Ovary (tissue), 9 donors: ENCODE measurements around the gene FAM90A26. TPM values are rescaled to one million over a fixed set of nuclear protein-coding genes. Genes with fewer than 3 reads are reported as not detected.
"Not testable (repeated sequence)": the region's sequence is repeated elsewhere in the genome, so short reads cannot be mapped to it uniquely, and the experiment has no call there.

Experiments
- DNase-seq, 5 donors: peaks; one replicate each; pipeline ENCODE4 v3.0.0-alpha.2; 2019 to 2020
- H3K27ac ChIP-seq, 2 donors: fragments of 200-600 bp; one replicate each; pipeline versions ENCODE4 v1.5.1 to v1.8.0; 2019 to 2022
- H3K27me3 ChIP-seq: fragments of 200-600 bp; one replicate; pipeline ENCODE4 v1.8.0; 2022
- H3K36me3 ChIP-seq: fragments of 200-600 bp; sonication (generic); one replicate; pipeline ENCODE4 v1.5.1; 2019
- H3K4me1 ChIP-seq: one replicate; pipeline ENCODE4 v1.8.1; 2013; ENCODE audit warnings: mild to moderate bottlenecking, moderate library complexity; ENCODE audit not compliant: insufficient read depth
- H3K4me3 ChIP-seq: fragments of 200-600 bp; sonication (generic); one replicate; pipeline ENCODE4 v1.5.1; 2017
- H3K9me3 ChIP-seq, 2 donors: fragments of 200-600 bp in 1 of 2; sonication (generic) in 1 of 2; one replicate each; pipeline versions ENCODE4 v1.5.1 to v1.8.1; 2013 to 2019; ENCODE audit warnings: mild to moderate bottlenecking in 1 of 2, moderate library complexity in 1 of 2
- WGBS, 3 donors: extraction: QIAGEN DNeasy Blood & Tissue Kit in 1 of 3; methylation state at CpG; one replicate each; pipeline versions ENCODE4 v1.1.5 to v1.1.7; 2013 to 2017; 5-methylcytosine and 5-hydroxymethylcytosine counted together
- intact Hi-C, 4 donors: fragments of 100-400 bp; cut with DNase I; formaldehyde crosslinking; loops; one replicate each; pipeline versions ENCODE4 v1.11.0 to v1.15.1; 2022 to 2023
- polyA plus RNA-seq, 2 donors: library from polyadenylated mRNA; stranded (reverse); fragments of 200-250 nt in 1 of 2; fragments of 350-450 nt in 1 of 2; fragmentation: Illumina TruSeq in 1 of 2; extraction: RNeasy Lipid Tissue Mini Kit (QIAGEN cat#74804) in 1 of 2; gene quantifications; one replicate each; pipeline ENCODE4 v1.2.3, GENCODE V29; 2013 to 2014
- total RNA-seq, 7 donors: library from RNA; depleted of rRNA in 2 of 7; stranded (reverse); fragments of >200 nt in 2 of 7; fragmentation: NEBNext Ultra II Directional in 3 of 7; extraction: Animal tissue kit (Norgen Biotek cat#: 25700) in 3 of 7; gene quantifications; one replicate each; pipeline versions ENCODE4 v1.1.0 to v1.2.4, GENCODE V29; 2016 to 2023
- donor health status: DM: no; HTN: no; CAD: no; lungs with moderate emphysema.
- donor health status: DM: no; HTN: no; CAD: no.
- donor health status: Bipolar disorder and iron deficiency.
- donor health status: DM: yes; HTN: yes; CAD: no.
- donor health status: DM: no; HTN: no; CAD: no.
- donor health status: DM: yes; HTN: yes; CAD: no.

FAM90A26 gene
- total and polyA plus RNA-seq, 9 donors, result not detected

GRCh38 chr4:9224596-9224995 lies 54.4 kb downstream of the FAM90A26 start, which contains the start of gene USP17L13:
TSS of gene USP17L13 (plus strand) at chr4:9224896. CDS start at chr4:9224896, 0 bp downstream.
- WGBS, 3 donors, result no CpG with 5 or more reads among the region's 14 CpGs
- DNase-seq, H3K4me1 ChIP-seq, H3K27ac ChIP-seq, H3K4me3 ChIP-seq, H3K9me3 ChIP-seq, H3K27me3 ChIP-seq, H3K36me3 ChIP-seq, intact Hi-C loops: not testable (repeated sequence)

Other genes starting within 250 kb of the FAM90A26 start
- not detected for gene USP17L10, start 40.2 kb downstream of the FAM90A26 start, total RNA-seq
- gene USP17L10, start 40.2 kb downstream of the FAM90A26 start, polyA plus RNA-seq, result not detected
- under 1 TPM in 2 of 7 donors, not detected in 5; 0.15 TPM for gene USP17L11, start 45.0 kb downstream of the FAM90A26 start, total RNA-seq
- gene USP17L11, start 45.0 kb downstream of the FAM90A26 start, polyA plus RNA-seq, result not detected
- gene USP17L12, start 49.7 kb downstream of the FAM90A26 start, total RNA-seq, result not detected
- not detected for gene USP17L12, start 49.7 kb downstream of the FAM90A26 start, polyA plus RNA-seq
- not detected for gene USP17L13, start 54.5 kb downstream of the FAM90A26 start, total RNA-seq
- not detected for gene USP17L13, start 54.5 kb downstream of the FAM90A26 start, polyA plus RNA-seq
- gene USP17L15, start 64.0 kb downstream of the FAM90A26 start, total RNA-seq, result not detected
- not detected for gene USP17L15, start 64.0 kb downstream of the FAM90A26 start, polyA plus RNA-seq
- gene USP17L17, start 73.5 kb downstream of the FAM90A26 start, total RNA-seq, result under 1 TPM in 2 of 7 donors, not detected in 5; 0.15 TPM
- gene USP17L17, start 73.5 kb downstream of the FAM90A26 start, polyA plus RNA-seq, result not detected
- gene USP17L18, start 78.2 kb downstream of the FAM90A26 start, total RNA-seq, result not detected
- gene USP17L18, start 78.2 kb downstream of the FAM90A26 start, polyA plus RNA-seq, result not detected
- not detected for gene USP17L19, start 83.0 kb downstream of the FAM90A26 start, total RNA-seq
- not detected for gene USP17L19, start 83.0 kb downstream of the FAM90A26 start, polyA plus RNA-seq
- gene USP17L20, start 87.7 kb downstream of the FAM90A26 start, total RNA-seq, result not detected
- not detected for gene USP17L20, start 87.7 kb downstream of the FAM90A26 start, polyA plus RNA-seq
- not detected for gene USP17L21, start 92.5 kb downstream of the FAM90A26 start, total RNA-seq
- not detected for gene USP17L21, start 92.5 kb downstream of the FAM90A26 start, polyA plus RNA-seq
- gene USP17L22, start 97.2 kb downstream of the FAM90A26 start, total RNA-seq, result not detected
- not detected for gene USP17L22, start 97.2 kb downstream of the FAM90A26 start, polyA plus RNA-seq
- gene USP17L24, start 154.8 kb downstream of the FAM90A26 start, total RNA-seq, result not detected
- not detected for gene USP17L24, start 154.8 kb downstream of the FAM90A26 start, polyA plus RNA-seq
- gene USP17L25, start 159.5 kb downstream of the FAM90A26 start, total RNA-seq, result not detected
- gene USP17L25, start 159.5 kb downstream of the FAM90A26 start, polyA plus RNA-seq, result not detected
- not detected for gene USP17L26, start 164.2 kb downstream of the FAM90A26 start, total RNA-seq
- gene USP17L26, start 164.2 kb downstream of the FAM90A26 start, polyA plus RNA-seq, result not detected
- not detected for gene USP17L5, start 169.0 kb downstream of the FAM90A26 start, total RNA-seq
- gene USP17L5, start 169.0 kb downstream of the FAM90A26 start, polyA plus RNA-seq, result not detected
- gene USP17L27, start 173.7 kb downstream of the FAM90A26 start, total RNA-seq, result not detected
- gene USP17L27, start 173.7 kb downstream of the FAM90A26 start, polyA plus RNA-seq, result not detected
- gene USP17L28, start 178.5 kb downstream of the FAM90A26 start, total RNA-seq, result not detected
- gene USP17L28, start 178.5 kb downstream of the FAM90A26 start, polyA plus RNA-seq, result not detected
- gene USP17L29, start 183.2 kb downstream of the FAM90A26 start, total RNA-seq, result not detected
- gene USP17L29, start 183.2 kb downstream of the FAM90A26 start, polyA plus RNA-seq, result not detected
- not detected for gene USP17L30, start 192.7 kb downstream of the FAM90A26 start, total RNA-seq
- gene USP17L30, start 192.7 kb downstream of the FAM90A26 start, polyA plus RNA-seq, result not detected